T-helper 1 cell treated with Interleukin-12 subunit alpha and Interleukin-12 subunit beta and Interleukin-4 antibody, amounts not matched to agents 30 ng/mL and 1 ng/mL, for 36 hours (primary cell): Measurements from ENCODE around the gene SREBF1. TPM values are rescaled to one million over a fixed set of nuclear protein-coding genes. Genes with fewer than 3 reads are reported as not detected.

ENCODE experiments used
- intact Hi-C: fragments of 100-400 bp; cut with micrococcal nuclease; formaldehyde crosslinking; loops from one replicate; pipeline ENCODE4 v1.15.1; 2024
- total RNA-seq: library from RNA; stranded (reverse); gene quantifications from 2 replicates; pipeline ENCODE4 v1.2.3, GENCODE V29; 2022

SREBF1 gene
- total RNA-seq, 1 donor from 2014 or later = 174 TPM

DNA sequence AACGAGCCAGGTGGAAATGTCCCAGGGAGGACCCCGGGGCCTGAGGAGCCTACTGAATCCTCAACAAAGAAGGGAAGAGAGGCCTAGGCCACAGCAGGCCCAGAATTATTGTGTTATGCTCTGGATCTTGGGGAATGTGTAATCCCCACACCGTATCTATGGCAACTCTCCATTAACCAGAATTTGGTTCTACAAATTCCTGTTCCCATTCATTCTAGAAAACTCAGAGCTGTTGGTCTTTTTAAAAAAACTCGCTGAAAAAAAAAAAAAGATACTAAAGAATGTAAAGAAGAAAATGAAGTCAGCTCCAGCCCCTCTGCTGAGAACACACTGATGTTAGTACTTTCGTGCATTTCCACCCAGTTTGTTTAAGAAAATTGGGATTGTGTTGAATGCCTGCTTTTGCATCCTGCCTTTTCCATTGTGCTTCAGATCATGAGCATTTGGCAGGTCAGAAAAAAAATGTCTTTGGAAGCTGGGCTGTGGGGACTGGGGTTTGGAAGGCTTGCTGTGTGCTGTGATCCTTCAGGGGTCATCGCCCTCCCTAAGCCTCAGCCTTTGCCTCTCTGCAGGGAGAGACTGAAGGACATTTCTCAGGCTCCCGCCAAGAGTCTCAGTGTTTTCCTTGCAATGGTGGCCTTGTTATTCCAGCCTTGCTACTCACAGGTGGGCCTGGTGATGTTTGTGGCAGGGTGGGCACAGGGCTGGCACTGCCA is 69.5 kb downstream of the SREBF1 start:
- intact Hi-C loops = no loop called here

GRCh38 chr17:17766744-17767120 is 70.1 kb downstream of the SREBF1 start:
- intact Hi-C loops = no loop called here

DNA sequence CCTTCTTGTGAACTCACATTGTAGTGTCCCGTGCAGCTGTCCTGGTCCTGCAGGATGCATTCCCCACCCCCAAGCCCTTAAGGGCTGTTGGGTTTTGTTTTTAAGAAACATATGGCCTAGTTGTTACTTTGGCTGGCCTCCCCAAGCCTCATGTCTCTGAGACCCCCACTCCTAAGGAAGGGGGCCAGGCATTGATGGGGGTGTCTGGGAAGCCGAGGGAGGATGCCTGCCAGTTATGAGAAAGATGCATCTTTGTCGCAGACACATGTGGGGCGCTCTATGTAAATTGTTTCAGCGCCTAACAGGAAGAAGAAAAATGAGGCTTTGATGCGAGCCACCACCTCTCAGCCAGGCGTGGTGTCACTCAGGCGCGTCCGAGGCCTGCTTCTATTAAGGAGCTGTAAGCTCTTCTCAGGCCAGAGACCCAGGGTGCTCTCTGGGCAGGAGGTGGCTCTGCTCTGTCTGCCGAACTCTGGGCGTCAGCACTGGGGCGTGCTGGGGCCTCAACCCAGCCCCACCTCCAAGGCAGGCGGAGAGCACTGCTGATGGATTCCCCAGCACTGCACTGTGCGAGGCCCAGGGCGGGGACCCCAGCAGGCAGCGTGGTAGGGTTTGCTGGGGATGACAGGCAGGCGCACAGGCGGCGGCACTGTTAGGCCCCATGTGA is 70.6 kb downstream of the SREBF1 start:
- intact Hi-C loops = no loop called here

GRCh38 chr17:17765359-17766076 is 71.3 kb downstream of the SREBF1 start:
- intact Hi-C loops = no loop called here

DNA sequence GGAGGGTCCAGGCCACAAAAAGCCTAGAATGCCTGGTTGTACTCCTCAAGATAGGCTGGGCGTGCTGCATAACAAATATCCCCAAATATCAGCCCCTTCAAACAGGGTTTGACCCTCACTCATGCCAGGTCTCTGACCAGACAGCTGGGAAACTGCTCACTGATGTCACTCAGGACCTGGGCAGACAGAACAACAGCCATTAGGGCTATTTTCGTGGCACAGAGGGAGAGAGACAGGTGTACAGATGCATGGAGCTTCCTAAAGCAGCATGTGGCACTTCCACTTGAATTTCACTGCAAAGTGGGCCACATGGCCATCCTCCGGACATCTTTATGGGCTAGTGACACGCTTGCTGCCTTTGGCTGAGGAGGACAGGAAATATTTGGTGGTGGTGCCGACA is 73.1 kb downstream of the SREBF1 start:
- intact Hi-C loops = no loop called here

GRCh38 chr17:17763136-17763535 is 73.7 kb downstream of the SREBF1 start:
- intact Hi-C loops = no loop called here

- intact Hi-C loops = no loop called here
These were observed 74.1 kb downstream of the SREBF1 start for GRCh38 chr17:17762744-17763105.

Other genes with a start within 250 kb of the SREBF1 start
- 14.1 and 24.3 TPM in 2 replicates for gene PEMT, start 245.3 kb downstream of the SREBF1 start, total RNA-seq
- 21.4 and 24.4 TPM in 2 replicates for gene RAI1, start 155.5 kb downstream of the SREBF1 start, total RNA-seq
- 28.8 and 31.9 TPM in 2 replicates for gene TOM1L2, start 135.4 kb upstream of the SREBF1 start, total RNA-seq
- gene DRC3, start 135.9 kb upstream of the SREBF1 start, total RNA-seq = 0.37 TPM in 1 of 2 replicates, not detected in the other
- gene ATPAF2, start 202.2 kb upstream of the SREBF1 start, total RNA-seq = 32.7 and 33.2 TPM in 2 replicates
- gene GID4, start 202.4 kb upstream of the SREBF1 start, total RNA-seq = 9.3 and 10.0 TPM in 2 replicates